ENCODE results near the gene GPR61. TPM values are rescaled to one million over a fixed set of nuclear protein-coding genes. Genes with fewer than 3 reads are reported as not detected.

The GPR61 gene
- total RNA-seq, 1 experiment from 2014 or later, result 0.48 TPM

DNA sequence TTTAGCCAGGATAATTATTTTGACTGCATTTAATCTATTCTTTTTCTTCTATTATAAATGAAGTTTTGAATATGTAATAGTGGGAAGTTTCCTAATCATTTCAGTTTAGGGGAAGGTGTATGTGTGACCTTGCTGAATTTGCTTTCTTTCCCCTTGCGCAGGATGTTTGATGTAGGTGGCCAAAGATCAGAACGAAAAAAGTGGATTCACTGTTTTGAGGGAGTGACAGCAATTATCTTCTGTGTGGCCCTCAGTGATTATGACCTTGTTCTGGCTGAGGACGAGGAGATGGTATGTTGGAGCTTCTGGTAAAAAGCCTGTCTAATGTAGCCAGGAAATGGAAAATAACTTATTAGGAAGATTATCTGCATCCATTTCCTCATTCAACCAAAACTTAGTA is 46.4 kb downstream of the GPR61 start:
- Histone ChIP-seq H3K14ac (ENCODE audit: insufficient read depth, low read length) (no peak overlapping the region), H2BK15ac (ENCODE audit: low read depth, low read length) (no peak overlapping the region), H4K91ac (ENCODE audit: insufficient read length, low read depth, low read length) (no peak overlapping the region), H3K18ac (ENCODE audit: insufficient read length, low read depth, low read length) (no peak overlapping the region), H2AFZ (ENCODE audit: low read length) (no peak overlapping the region), H3K4me2 (ENCODE audit: insufficient read depth, insufficient read length, low read length) (no peak overlapping the region), H2AK5ac (ENCODE audit: insufficient read length, low read length) (no peak overlapping the region), H2BK20ac (ENCODE audit: low read depth, low read length, poor library complexity, severe bottlenecking) (no peak overlapping the region), H4K5ac (ENCODE audit: insufficient read length, low read depth, low read length) (no peak overlapping the region), H3K9me3 (ENCODE audit: control insufficient read depth, low read depth, low read length) (no peaks in the 10 kb centered on the region), H3K79me1 (ENCODE audit: insufficient read depth, low read depth, low read length, poor library complexity, severe bottlenecking) (no peaks in the 10 kb centered on the region), H3K23me2 (ENCODE audit: insufficient read length, low read depth, low read length, poor library complexity, severe bottlenecking) (no peaks in the 10 kb centered on the region), H3T11ph (ENCODE audit: low read length) (no peak overlapping the region), H3K23ac (ENCODE audit: insufficient read length, low read depth, low read length) (no peak overlapping the region), H4K20me1 (ENCODE audit: control insufficient read depth, insufficient read depth, insufficient read length) (no peaks in the 10 kb centered on the region), H2BK120ac (ENCODE audit: low read depth, low read length, poor library complexity, severe bottlenecking) (no peak overlapping the region), H3K9ac (ENCODE audit: extremely low read depth, insufficient read length, low read length) (no peak overlapping the region), H3K4me1 (ENCODE audit: insufficient read depth, low read length) (no peaks in the 10 kb centered on the region), H3K4ac (ENCODE audit: low read depth, low read length) (no peak overlapping the region), H3K27ac (ENCODE audit: insufficient read length, low read depth, low read length) (no peak overlapping the region), H2BK12ac (ENCODE audit: insufficient read length, low read depth, low read length) (no peak overlapping the region), H3K27me3 (ENCODE audit: insufficient read depth, low read length) (no peaks in the 10 kb centered on the region), H3K79me2 (ENCODE audit: insufficient read depth, low read length) (no peaks in the 10 kb centered on the region), H2BK5ac (ENCODE audit: insufficient read length, low read length) (no peak overlapping the region), H4K8ac (replicated peaks; ENCODE audit: insufficient read length, low read depth, low read length) (no peak overlapping the region), H3K56ac (ENCODE audit: insufficient read length, low read depth, low read length) (no peak overlapping the region)
- no peak overlapping the region for H3K27ac Mint-ChIP-seq
- no peaks in the 10 kb centered on the region for H3K4me1 Mint-ChIP-seq
- no peaks in the 10 kb centered on the region for H3K27me3 Mint-ChIP-seq (ENCODE audit: low read depth)
- no peaks in the 10 kb centered on the region for H3K9me3 Mint-ChIP-seq
- no CpG with 5 or more reads among the region's 3 CpGs for WGBS (ENCODE audit: extremely low coverage, insufficient read length, low lambda C conversion rate)
- H3K4me3 Mint-ChIP-seq, result no peak overlapping the region
- H3K36me3 Mint-ChIP-seq (ENCODE audit: insufficient read depth in 1 of 3, low read depth in 3 of 3), result peaks cover 18 to 61% (median 61%) of the 10 kb centered on the region in 3 experiments; a peak in 6 of 7 replicates
- no peak for DNase-seq
- TF ChIP-seq, protein P1, sequence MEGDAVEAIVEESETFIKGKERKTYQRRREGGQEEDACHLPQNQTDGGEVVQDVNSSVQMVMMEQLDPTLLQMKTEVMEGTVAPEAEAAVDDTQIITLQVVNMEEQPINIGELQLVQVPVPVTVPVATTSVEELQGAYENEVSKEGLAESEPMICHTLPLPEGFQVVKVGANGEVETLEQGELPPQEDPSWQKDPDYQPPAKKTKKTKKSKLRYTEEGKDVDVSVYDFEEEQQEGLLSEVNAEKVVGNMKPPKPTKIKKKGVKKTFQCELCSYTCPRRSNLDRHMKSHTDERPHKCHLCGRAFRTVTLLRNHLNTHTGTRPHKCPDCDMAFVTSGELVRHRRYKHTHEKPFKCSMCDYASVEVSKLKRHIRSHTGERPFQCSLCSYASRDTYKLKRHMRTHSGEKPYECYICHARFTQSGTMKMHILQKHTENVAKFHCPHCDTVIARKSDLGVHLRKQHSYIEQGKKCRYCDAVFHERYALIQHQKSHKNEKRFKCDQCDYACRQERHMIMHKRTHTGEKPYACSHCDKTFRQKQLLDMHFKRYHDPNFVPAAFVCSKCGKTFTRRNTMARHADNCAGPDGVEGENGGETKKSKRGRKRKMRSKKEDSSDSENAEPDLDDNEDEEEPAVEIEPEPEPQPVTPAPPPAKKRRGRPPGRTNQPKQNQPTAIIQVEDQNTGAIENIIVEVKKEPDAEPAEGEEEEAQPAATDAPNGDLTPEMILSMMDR (conservative IDR thresholded peaks at IDR 0.05), result no peak
